ENCODE results near the gene AFF2.

- TF ChIP-seq YY1 (IDR thresholded peaks at IDR 0.05; ENCODE audit: insufficient read depth, insufficient read length): no peak
- no peak for TF ChIP-seq SUZ12 (IDR thresholded peaks at IDR 0.05; ENCODE audit: extremely low read depth, insufficient read depth, insufficient read length)
- no peak for TF ChIP-seq ZNF274 (IDR thresholded peaks at IDR 0.05; ENCODE audit: low read depth, low read length)
Measured at GRCh38 chrX:148903176-148903575, 402.8 kb downstream of the AFF2 start.

Measured in NT2/D1 (cell line).